ENCODE results near the gene ROBO2. TPM values are rescaled to one million over a fixed set of nuclear protein-coding genes. Genes with fewer than 3 reads are reported as not detected.

Gene ROBO2
- total RNA-seq, 1 donor from 2014 or later = 3.9 TPM

DNA sequence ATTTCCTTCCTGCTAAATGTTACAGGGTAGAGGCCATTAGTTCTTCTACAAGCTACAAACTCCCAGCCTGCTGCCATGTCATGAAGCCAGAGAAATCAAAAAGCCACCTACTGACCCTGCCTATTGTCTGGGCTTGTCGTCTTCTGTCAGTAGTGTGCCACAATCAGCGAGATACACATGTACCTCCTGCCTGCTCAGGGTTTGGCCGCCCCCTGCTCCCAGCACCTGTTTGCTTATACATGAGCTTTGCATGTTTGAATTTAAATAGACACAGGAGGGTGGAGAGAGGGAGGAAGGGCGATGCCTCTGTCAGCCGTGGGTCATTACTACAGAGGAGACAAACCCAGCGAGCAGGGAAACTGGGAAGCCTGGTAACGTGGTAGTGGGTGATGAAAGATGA is 106.1 kb downstream of the ROBO2 start:
- no peaks in the 10 kb centered on the region for H3K27me3 ChIP-seq (ENCODE audit: control insufficient read depth, insufficient read depth, low read length)

DNA sequence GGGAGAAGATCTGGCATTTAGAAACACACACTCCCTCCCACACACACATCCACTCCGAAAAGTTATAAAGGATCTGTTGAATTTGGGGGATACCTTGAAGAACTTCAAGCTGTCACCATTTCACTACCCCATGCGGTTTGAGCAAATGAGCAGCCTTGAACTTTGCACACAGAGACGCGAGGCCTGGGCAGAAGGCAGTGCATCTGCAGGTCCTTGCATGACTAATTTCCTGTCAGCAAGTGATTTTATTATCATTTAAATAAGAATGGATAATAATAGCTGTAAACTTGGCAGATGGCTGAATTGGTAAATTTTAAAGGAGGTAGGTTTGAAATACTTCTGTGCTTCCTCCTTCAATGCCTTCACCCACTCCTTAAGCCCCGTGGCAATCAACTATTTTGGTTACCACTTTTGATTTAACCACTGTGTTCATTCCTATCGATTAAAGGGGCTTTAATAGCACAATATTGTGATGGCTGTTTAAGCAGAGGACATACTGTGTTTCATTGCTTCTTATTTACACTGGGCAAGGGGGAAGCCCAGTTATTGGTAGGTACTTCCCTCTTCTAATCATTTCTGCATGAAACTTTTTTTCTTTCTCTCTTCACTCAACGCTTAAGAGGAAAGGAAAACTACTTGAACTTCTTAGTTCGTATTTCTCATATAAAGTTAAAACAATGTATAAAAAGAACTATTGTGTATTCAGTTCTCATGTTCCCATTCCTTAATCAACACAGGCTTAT is 108.1 kb downstream of the ROBO2 start:
- Histone ChIP-seq H3K36me3 (ENCODE audit: control insufficient read depth, insufficient read depth, low read length) (no peaks in the 10 kb centered on the region), H3K27me3 (ENCODE audit: control insufficient read depth, insufficient read depth, low read length) (no peaks in the 10 kb centered on the region), H3K4me3 (ENCODE audit: low read depth, low read length) (no peak overlapping the region)
- TF ChIP-seq, protein P1, sequence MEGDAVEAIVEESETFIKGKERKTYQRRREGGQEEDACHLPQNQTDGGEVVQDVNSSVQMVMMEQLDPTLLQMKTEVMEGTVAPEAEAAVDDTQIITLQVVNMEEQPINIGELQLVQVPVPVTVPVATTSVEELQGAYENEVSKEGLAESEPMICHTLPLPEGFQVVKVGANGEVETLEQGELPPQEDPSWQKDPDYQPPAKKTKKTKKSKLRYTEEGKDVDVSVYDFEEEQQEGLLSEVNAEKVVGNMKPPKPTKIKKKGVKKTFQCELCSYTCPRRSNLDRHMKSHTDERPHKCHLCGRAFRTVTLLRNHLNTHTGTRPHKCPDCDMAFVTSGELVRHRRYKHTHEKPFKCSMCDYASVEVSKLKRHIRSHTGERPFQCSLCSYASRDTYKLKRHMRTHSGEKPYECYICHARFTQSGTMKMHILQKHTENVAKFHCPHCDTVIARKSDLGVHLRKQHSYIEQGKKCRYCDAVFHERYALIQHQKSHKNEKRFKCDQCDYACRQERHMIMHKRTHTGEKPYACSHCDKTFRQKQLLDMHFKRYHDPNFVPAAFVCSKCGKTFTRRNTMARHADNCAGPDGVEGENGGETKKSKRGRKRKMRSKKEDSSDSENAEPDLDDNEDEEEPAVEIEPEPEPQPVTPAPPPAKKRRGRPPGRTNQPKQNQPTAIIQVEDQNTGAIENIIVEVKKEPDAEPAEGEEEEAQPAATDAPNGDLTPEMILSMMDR (IDR thresholded peaks at IDR 0.05; ENCODE audit: insufficient read depth, low read length, poor library complexity, severe bottlenecking) = no peak
- DNase-seq (ENCODE audit: low read depth) = no peak

More for the DNA sequence above, 106.1 kb downstream of the ROBO2 start:
- TF ChIP-seq, protein P1 (IDR thresholded peaks at IDR 0.05; ENCODE audit: insufficient read depth, low read length, poor library complexity, severe bottlenecking) = no peak
- no peaks in the 10 kb centered on the region for H3K36me3 ChIP-seq (ENCODE audit: control insufficient read depth, insufficient read depth, low read length)
- no peak overlapping the region for H3K4me3 ChIP-seq (ENCODE audit: low read depth, low read length)
- DNase-seq (ENCODE audit: low read depth) = no peak

DNA sequence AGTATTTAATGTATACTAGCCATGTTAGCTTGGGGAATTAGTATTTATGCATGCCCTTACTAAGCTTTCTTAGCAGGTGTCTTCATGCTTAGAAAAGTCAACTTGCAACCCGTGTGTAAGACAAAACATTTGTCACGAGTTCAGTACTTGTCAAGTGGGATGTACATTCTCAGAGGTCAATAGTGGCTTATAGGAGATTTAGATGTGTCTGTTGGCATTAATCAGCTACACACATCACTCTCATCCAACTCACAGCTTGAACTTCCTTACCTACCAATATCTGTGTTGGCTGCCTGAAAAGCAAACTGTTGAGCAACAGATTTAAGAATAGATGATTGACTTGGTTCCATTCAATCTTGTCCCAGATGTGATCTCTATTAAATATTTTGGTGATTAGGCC is 109.5 kb downstream of the ROBO2 start:
- Histone ChIP-seq H3K4me3 (ENCODE audit: low read depth, low read length) (no peak overlapping the region), H3K27me3 (ENCODE audit: control insufficient read depth, insufficient read depth, low read length) (no peaks in the 10 kb centered on the region), H3K36me3 (ENCODE audit: control insufficient read depth, insufficient read depth, low read length) (no peaks in the 10 kb centered on the region)
- TF ChIP-seq, protein P1 (IDR thresholded peaks at IDR 0.05; ENCODE audit: insufficient read depth, low read length, poor library complexity, severe bottlenecking) = no peak
- no peak for DNase-seq (ENCODE audit: low read depth)

DNA sequence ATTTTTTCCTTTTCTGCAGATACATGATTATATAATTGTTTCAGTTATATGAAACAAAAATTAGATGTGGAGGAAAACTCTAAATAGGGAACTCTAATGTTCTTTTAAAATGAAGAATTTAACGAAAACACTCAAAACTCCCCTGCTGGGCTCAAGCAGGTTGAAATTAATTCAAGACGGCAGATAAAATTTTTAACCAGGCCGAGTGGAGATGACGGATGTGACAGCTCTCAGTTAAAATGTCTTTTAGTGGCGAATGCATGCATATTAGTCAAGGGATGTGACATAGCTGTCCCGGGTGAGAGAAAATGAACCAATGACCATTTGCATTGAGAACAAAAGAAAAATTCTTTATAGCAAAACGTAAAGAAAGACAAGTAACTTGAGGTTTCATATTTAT is 110.1 kb downstream of the ROBO2 start:
- DNase-seq (ENCODE audit: low read depth) = no peak
- TF ChIP-seq, protein P1 (IDR thresholded peaks at IDR 0.05; ENCODE audit: insufficient read depth, low read length, poor library complexity, severe bottlenecking) = no peak
- Histone ChIP-seq H3K27me3 (ENCODE audit: control insufficient read depth, insufficient read depth, low read length) (no peaks in the 10 kb centered on the region), H3K4me3 (ENCODE audit: low read depth, low read length) (no peak overlapping the region), H3K36me3 (ENCODE audit: control insufficient read depth, insufficient read depth, low read length) (no peaks in the 10 kb centered on the region)

DNA sequence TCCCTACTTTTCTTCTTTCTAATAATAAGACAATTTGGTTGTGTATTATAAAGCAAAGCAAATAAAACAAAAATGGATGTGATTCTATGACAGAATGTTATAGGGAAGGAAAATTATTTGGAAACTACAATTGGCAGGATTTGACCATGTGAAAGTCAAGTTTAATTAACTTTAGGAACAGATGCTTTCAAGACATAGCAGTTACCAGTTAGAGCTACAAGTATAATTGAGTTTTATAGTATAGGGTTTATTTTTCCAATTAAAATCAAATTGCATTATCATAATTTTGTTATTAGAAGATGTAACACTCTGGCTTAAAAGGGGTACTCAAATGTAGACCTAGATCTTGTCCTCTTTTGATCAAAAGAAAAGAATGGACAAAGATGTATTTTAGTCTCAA is 110.9 kb downstream of the ROBO2 start:
- Histone ChIP-seq H3K27me3 (ENCODE audit: control insufficient read depth, insufficient read depth, low read length) (no peaks in the 10 kb centered on the region), H3K4me3 (ENCODE audit: low read depth, low read length) (no peak overlapping the region), H3K36me3 (ENCODE audit: control insufficient read depth, insufficient read depth, low read length) (no peaks in the 10 kb centered on the region)
- DNase-seq (ENCODE audit: low read depth) = no peak
- TF ChIP-seq, protein P1 (IDR thresholded peaks at IDR 0.05; ENCODE audit: insufficient read depth, low read length, poor library complexity, severe bottlenecking) = no peak
